Activated CD8-positive, alpha-beta memory T cell treated with anti-CD3 and anti-CD28 coated beads, Interleukin-2, amount 50 U/mL, for 4 hours (primary cell): ENCODE data around the gene RMDN3.

ENCODE experiments used
- DNase-seq: peaks from one replicate; pipeline ENCODE4 v3.0.0-alpha.2; 2020

Gene RMDN3

GRCh38 chr15:40688932-40689799 is 65.9 kb downstream of the RMDN3 start:
- DNase-seq, result no peak
